A549 treated with AZD2906 at 1 μM for 4 hours (cell line): ENCODE measurements around the gene IGFBP6. TPM values are rescaled to one million over a fixed set of nuclear protein-coding genes. Genes with fewer than 3 reads are reported as not detected.

Experiments
- total RNA-seq: library from RNA; stranded (reverse); fragments of 200-300 nt; extraction: Qiagen RNA extraction; gene quantifications from 5 replicates; pipeline ENCODE4 v1.2.3, GENCODE V29; 2022

The IGFBP6 gene
- total RNA-seq, result 143 to 250 TPM (median 245 TPM) in 5 replicates

GRCh38 chr12:53097564-53098353, at the start of gene IGFBP6:
Gene IGFBP6, plus strand, starts transcription at chr12:53097667. Its CDS starts 51 bp downstream, at chr12:53097718.

GRCh38 chr12:53049571-53050318, 47.7 kb upstream of the IGFBP6 start, which contains the start of gene TNS2:
Gene TNS2, plus strand, starts transcription at chr12:53050065. Its CDS starts 121 bp downstream, at chr12:53050186.

GRCh38 chr12:53079226-53080117, 18.0 kb upstream of the IGFBP6 start, which contains the start of gene SPRYD3:
Gene SPRYD3, minus strand, starts transcription at chr12:53079390. Its CDS starts 57 bp downstream, at chr12:53079333.

GRCh38 chr12:53102883-53103807, 5.7 kb downstream of the IGFBP6 start, which contains the start of gene SOAT2:
Gene SOAT2, plus strand, starts transcription at chr12:53103486. Its CDS starts 92 bp downstream, at chr12:53103578.

Other genes starting within 250 kb of the IGFBP6 start
- 0.04 to 0.13 TPM (median 0.07 TPM) in 5 replicates for gene KRT78, start 248.7 kb upstream of the IGFBP6 start, total RNA-seq
- 4,552 to 5,559 TPM (median 5,427 TPM) in 5 replicates for gene KRT8, start 192.6 kb upstream of the IGFBP6 start, total RNA-seq
- gene KRT18, start 148.5 kb upstream of the IGFBP6 start, total RNA-seq, result 3,062 to 3,782 TPM (median 3,614 TPM) in 5 replicates
- gene EIF4B, start 91.2 kb upstream of the IGFBP6 start, total RNA-seq, result 230 to 453 TPM (median 274 TPM) in 5 replicates
- 43.2 to 68.0 TPM (median 59.7 TPM) in 5 replicates for gene TNS2, start 47.6 kb upstream of the IGFBP6 start, total RNA-seq
- 35.1 to 38.6 TPM (median 37.6 TPM) in 5 replicates for gene SPRYD3, start 18.3 kb upstream of the IGFBP6 start, total RNA-seq
- gene SOAT2, start 5.8 kb downstream of the IGFBP6 start, total RNA-seq, result 0.07 to 0.30 TPM (median 0.24 TPM) in 5 replicates
- gene ZNF740, start 83.1 kb downstream of the IGFBP6 start, total RNA-seq, result 13.3 to 15.6 TPM (median 14.4 TPM) in 5 replicates
- gene CSAD, start 83.3 kb downstream of the IGFBP6 start, total RNA-seq, result 4.8 to 6.8 TPM (median 5.9 TPM) in 5 replicates
- 0.22 to 0.46 TPM (median 0.36 TPM) in 5 replicates for gene ITGB7, start 109.6 kb downstream of the IGFBP6 start, total RNA-seq
- 21.1 to 25.7 TPM (median 22.7 TPM) in 5 replicates for gene RARG, start 134.5 kb downstream of the IGFBP6 start, total RNA-seq
- 15.3 to 20.4 TPM (median 18.2 TPM) in 5 replicates for gene ESPL1, start 170.6 kb downstream of the IGFBP6 start, total RNA-seq
- gene PFDN5, start 197.9 kb downstream of the IGFBP6 start, total RNA-seq, result 457 to 527 TPM (median 485 TPM) in 5 replicates
- gene MYG1, start 202.0 kb downstream of the IGFBP6 start, total RNA-seq, result 67.4 to 95.0 TPM (median 90.4 TPM) in 5 replicates
- 75.1 to 79.2 TPM (median 78.0 TPM) in 5 replicates for gene AAAS, start 223.9 kb downstream of the IGFBP6 start, total RNA-seq
- gene SP7, start 238.7 kb downstream of the IGFBP6 start, total RNA-seq, result 0.03 TPM in 1 of 5 replicates, not detected in the others